GM12878 (cell line): Measurements from ENCODE around the gene ATG5. TPM values are rescaled to one million over a fixed set of nuclear protein-coding genes. Genes with fewer than 3 reads are reported as not detected.

Experiments used
- CBX5 ChIP-seq: sonication (generic); IDR thresholded peaks from 2 replicates; pipeline ENCODE4 v1.6.1; 2016; ENCODE audit warnings: low read depth, moderate library complexity, mild to moderate bottlenecking, inconsistent platforms
- HDAC2 ChIP-seq: fragments of 200-600 bp; sonication (generic); IDR thresholded peaks from 2 replicates; pipeline ENCODE4 v1.6.1; 2017
- KLF5 ChIP-seq: fragments of 450-650 bp; IDR thresholded peaks from 2 replicates; pipeline ENCODE4 v1.6.1; 2014; ENCODE audit warnings: mild to moderate bottlenecking; ENCODE audit not compliant: partially characterized antibody
- RELB ChIP-seq: fragments of 450-650 bp; IDR thresholded peaks from 2 replicates; pipeline ENCODE4 v1.6.1; 2017; ENCODE audit warnings: low read depth, mild to moderate bottlenecking, moderate library complexity
- ZBTB11 ChIP-seq: fragments of 450-650 bp; formaldehyde crosslinking; IDR thresholded peaks from 2 replicates; pipeline ENCODE4 v1.5.0; 2022; ENCODE audit warnings: mild to moderate bottlenecking, missing genetic modification characterization
- ZNF217 ChIP-seq: fragments of 450-650 bp; IDR thresholded peaks from 2 replicates; pipeline ENCODE4 v1.6.1; 2017; ENCODE audit warnings: antibody characterized with exemption, mild to moderate bottlenecking
- polyA plus RNA-seq, 11 experiments: library from polyadenylated mRNA; depleted of rRNA in 4 of 11; unstranded in 6 of 11; stranded (reverse) in 5 of 11; fragments of >200 nt; fragmentation: Nextera tagmentation in 4 of 11; fragmentation: Illumina TruSeq in 1 of 11; extraction: Ambion mirVana in 4 of 11; extraction: Trizol in 1 of 11; gene quantifications; 1 replicate in 1 of 11; 2 replicates in 10 of 11; pipeline versions ENCODE4 v1.2.1 to v1.2.3, GENCODE V29; 2011 to 2016; ENCODE audit warnings: inconsistent platforms in 2 of 11, missing spikeins in 2 of 11, low read depth in 1 of 11
- total RNA-seq, 4 experiments: library from RNA; depleted of rRNA in 3 of 4; stranded (reverse); fragments of >200 nt in 3 of 4; fragmentation: Illumina TruSeq in 1 of 4; extraction: Trizol in 1 of 4; gene quantifications; 2 replicates each; pipeline versions ENCODE4 v1.2.1 to v1.2.3, GENCODE V29; 2013 to 2021
- TF ChIP-seq, protein P1 (sequence below): fragments of 450-650 bp; formaldehyde crosslinking; IDR thresholded peaks from 2 replicates; pipeline ENCODE4 v1.4.0; 2020; ENCODE audit warnings: mild to moderate bottlenecking, moderate library complexity

ATG5 gene
- total and polyA plus RNA-seq, 10 of the 15 experiments (the other 5 are each of a cell fraction or from before 2014, with no cell fraction given): 12.9 to 51.8 (median 23.9) TPM

DNA sequence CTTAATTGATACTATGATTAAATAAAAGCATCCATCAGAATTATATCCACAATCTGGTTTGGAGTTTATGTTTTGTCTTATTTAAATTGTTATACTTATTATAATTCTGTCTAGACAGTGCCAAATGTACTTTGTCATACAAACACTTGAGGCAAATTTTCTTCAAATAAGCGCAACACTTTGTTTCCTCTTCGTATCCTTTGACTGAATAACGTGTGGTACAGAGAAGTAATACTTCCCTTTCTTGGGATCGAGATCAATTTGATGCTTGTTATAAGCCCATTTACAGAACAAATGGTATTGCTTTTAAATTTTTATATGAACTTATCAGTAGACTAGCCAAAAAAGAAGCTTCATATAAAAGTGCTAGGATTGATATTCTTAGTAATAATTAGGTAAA, 111.0 kb downstream of the ATG5 start (continued):
- TF ChIP-seq ZBTB11 (CRISPR knock-in tag): no peak
- TF ChIP-seq HDAC2: no peak
- TF ChIP-seq RELB: no peak
- TF ChIP-seq, protein P1, sequence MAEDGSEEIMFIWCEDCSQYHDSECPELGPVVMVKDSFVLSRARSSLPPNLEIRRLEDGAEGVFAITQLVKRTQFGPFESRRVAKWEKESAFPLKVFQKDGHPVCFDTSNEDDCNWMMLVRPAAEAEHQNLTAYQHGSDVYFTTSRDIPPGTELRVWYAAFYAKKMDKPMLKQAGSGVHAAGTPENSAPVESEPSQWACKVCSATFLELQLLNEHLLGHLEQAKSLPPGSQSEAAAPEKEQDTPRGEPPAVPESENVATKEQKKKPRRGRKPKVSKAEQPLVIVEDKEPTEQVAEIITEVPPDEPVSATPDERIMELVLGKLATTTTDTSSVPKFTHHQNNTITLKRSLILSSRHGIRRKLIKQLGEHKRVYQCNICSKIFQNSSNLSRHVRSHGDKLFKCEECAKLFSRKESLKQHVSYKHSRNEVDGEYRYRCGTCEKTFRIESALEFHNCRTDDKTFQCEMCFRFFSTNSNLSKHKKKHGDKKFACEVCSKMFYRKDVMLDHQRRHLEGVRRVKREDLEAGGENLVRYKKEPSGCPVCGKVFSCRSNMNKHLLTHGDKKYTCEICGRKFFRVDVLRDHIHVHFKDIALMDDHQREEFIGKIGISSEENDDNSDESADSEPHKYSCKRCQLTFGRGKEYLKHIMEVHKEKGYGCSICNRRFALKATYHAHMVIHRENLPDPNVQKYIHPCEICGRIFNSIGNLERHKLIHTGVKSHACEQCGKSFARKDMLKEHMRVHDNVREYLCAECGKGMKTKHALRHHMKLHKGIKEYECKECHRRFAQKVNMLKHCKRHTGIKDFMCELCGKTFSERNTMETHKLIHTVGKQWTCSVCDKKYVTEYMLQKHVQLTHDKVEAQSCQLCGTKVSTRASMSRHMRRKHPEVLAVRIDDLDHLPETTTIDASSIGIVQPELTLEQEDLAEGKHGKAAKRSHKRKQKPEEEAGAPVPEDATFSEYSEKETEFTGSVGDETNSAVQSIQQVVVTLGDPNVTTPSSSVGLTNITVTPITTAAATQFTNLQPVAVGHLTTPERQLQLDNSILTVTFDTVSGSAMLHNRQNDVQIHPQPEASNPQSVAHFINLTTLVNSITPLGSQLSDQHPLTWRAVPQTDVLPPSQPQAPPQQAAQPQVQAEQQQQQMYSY: no peak
- TF ChIP-seq CBX5: no peak
- TF ChIP-seq KLF5: no peak
- TF ChIP-seq ZNF217: no peak
